SK-N-SH treated with all-trans-retinoic acid at 6 μM for 48 hours (cell line): ENCODE results near the gene ASF1A.

ENCODE experiments used
- ESRRG ChIP-seq: fragments of 250-450 bp; sonication (Bioruptor Pico); IDR thresholded peaks from 2 replicates; pipeline ENCODE4 v1.6.1; 2021; ENCODE audit warnings: mild to moderate bottlenecking
- GLIS3 ChIP-seq: fragments of 250-450 bp; sonication (Bioruptor Pico); IDR thresholded peaks from 2 replicates; pipeline ENCODE4 v1.5.0; 2020; ENCODE audit warnings: mild to moderate bottlenecking, moderate library complexity
- OSR1 ChIP-seq: fragments of 250-450 bp; sonication (Bioruptor Pico); IDR thresholded peaks from 2 replicates; pipeline ENCODE4 v1.8.0; 2022; ENCODE audit warnings: moderate library complexity, mild to moderate bottlenecking, inconsistent platforms
- PPARA ChIP-seq: fragments of 250-450 bp; sonication (Bioruptor Pico); IDR thresholded peaks from 2 replicates; pipeline ENCODE4 v1.5.0; 2020; ENCODE audit warnings: mild to moderate bottlenecking, borderline replicate concordance
- ZC3H10 ChIP-seq: fragments of 250-450 bp; sonication (Bioruptor Pico); IDR thresholded peaks from 2 replicates; pipeline ENCODE4 v1.5.1; 2021; ENCODE audit warnings: mild to moderate bottlenecking, moderate library complexity
- ZFP3 ChIP-seq: fragments of 250-450 bp; sonication (Bioruptor Pico); IDR thresholded peaks from 2 replicates; pipeline ENCODE4 v1.5.0; 2020; ENCODE audit warnings: mild to moderate bottlenecking, moderate library complexity
- ZFP30 ChIP-seq: fragments of 450-650 bp; formaldehyde crosslinking; IDR thresholded peaks from 2 replicates; pipeline ENCODE4 v1.5.0; 2022; ENCODE audit warnings: mild to moderate bottlenecking, moderate library complexity
- ZNF565 ChIP-seq: fragments of 450-650 bp; formaldehyde crosslinking; conservative IDR thresholded peaks from 2 replicates; pipeline ENCODE4 v1.5.0; 2020; ENCODE audit warnings: low read depth, mild to moderate bottlenecking, moderate library complexity
- ZNF70 ChIP-seq: fragments of 450-650 bp; formaldehyde crosslinking; IDR thresholded peaks from 2 replicates; pipeline ENCODE4 v1.5.0; 2020; ENCODE audit warnings: mild to moderate bottlenecking, moderate library complexity
- TF ChIP-seq, protein P1 (sequence below): fragments of 250-450 bp; sonication (Bioruptor Pico); IDR thresholded peaks from 2 replicates; pipeline ENCODE4 v1.8.0; 2020; ENCODE audit warnings: mild to moderate bottlenecking, moderate library complexity, borderline replicate concordance
- TF ChIP-seq, protein P2 (sequence below): fragments of 250-450 bp; sonication (Bioruptor Pico); IDR thresholded peaks from 2 replicates; pipeline ENCODE4 v1.5.1; 2020; ENCODE audit warnings: low read depth, mild to moderate bottlenecking, moderate library complexity

DNA sequence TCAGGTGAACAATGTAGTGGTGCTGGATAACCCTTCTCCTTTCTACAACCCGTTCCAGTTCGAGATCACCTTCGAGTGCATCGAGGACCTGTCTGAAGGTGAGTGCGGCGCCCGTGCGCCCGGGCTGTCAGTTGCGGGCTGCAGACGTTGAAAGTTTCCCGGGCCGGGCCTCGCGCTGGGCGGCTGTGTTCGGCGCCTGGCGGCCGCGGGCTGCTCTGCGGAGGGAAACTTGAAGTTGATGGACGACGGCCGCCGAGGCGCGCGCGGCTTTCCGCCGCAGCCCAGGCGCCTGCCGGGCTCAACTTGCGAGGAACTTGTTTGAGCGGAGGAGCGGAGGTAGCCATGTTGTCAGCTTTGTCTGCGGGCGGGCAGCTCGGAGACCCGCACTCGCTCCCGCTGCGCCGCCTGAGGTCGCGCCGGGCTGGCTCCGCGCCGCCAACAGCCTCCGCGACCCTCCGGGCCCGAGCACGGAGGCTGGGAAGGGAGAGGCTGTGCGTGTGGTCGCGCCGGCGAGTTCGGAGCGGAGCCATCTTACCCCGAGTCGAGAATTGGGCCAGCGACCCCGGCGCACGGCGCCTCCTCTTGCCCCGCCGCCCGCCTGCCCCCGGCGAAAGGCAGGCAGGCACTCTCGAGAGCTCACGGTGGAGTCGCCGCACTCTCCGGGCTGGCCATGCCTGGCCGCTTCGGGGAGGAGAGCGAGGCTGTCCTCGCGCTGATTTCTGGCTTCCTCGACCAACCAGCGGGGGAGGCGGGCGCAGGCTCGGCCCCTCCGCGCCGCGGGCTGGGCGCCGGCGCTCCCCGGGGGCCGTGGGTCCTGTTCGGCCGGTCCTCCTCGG is 691 bp downstream of the ASF1A start:
- TF ChIP-seq ZFP3 (CRISPR knock-in tag) (no peak), PPARA (no peak), ZC3H10 (no peak), ZFP30 (CRISPR knock-in tag) (no peak), OSR1 (CRISPR knock-in tag) (no peak), GLIS3 (CRISPR knock-in tag) (no peak), ZNF70 (CRISPR knock-in tag) (no peak), ESRRG (no peak), ZNF565 (no peak)
- TF ChIP-seq, protein P1, sequence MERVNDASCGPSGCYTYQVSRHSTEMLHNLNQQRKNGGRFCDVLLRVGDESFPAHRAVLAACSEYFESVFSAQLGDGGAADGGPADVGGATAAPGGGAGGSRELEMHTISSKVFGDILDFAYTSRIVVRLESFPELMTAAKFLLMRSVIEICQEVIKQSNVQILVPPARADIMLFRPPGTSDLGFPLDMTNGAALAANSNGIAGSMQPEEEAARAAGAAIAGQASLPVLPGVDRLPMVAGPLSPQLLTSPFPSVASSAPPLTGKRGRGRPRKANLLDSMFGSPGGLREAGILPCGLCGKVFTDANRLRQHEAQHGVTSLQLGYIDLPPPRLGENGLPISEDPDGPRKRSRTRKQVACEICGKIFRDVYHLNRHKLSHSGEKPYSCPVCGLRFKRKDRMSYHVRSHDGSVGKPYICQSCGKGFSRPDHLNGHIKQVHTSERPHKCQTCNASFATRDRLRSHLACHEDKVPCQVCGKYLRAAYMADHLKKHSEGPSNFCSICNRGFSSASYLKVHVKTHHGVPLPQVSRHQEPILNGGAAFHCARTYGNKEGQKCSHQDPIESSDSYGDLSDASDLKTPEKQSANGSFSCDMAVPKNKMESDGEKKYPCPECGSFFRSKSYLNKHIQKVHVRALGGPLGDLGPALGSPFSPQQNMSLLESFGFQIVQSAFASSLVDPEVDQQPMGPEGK (CRISPR knock-in tag): no peak
- TF ChIP-seq, protein P2, sequence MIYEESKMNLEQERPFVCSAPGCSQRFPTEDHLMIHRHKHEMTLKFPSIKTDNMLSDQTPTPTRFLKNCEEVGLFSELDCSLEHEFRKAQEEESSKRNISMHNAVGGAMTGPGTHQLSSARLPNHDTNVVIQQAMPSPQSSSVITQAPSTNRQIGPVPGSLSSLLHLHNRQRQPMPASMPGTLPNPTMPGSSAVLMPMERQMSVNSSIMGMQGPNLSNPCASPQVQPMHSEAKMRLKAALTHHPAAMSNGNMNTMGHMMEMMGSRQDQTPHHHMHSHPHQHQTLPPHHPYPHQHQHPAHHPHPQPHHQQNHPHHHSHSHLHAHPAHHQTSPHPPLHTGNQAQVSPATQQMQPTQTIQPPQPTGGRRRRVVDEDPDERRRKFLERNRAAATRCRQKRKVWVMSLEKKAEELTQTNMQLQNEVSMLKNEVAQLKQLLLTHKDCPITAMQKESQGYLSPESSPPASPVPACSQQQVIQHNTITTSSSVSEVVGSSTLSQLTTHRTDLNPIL (CRISPR knock-in tag): no peak
